Activated naive CD8-positive, alpha-beta T cell treated with anti-CD3 and anti-CD28 coated beads, Interleukin-2, amount 10 ng/mL, durations not matched to agents 7 days and 5 days (primary cell): Measurements from ENCODE around the gene SH3BP5L. TPM values are rescaled to one million over a fixed set of nuclear protein-coding genes. Genes with fewer than 3 reads are reported as not detected.
"Not testable (repeated sequence)": the region's sequence is repeated elsewhere in the genome, so short reads cannot be mapped to it uniquely, and the experiment has no call there.

Source experiments
- ATAC-seq: fragments of 150-1000 bp; cut with Tn5 transposase; one replicate; pipeline ENCODE4 v1.10.0; 2021; ENCODE audit warnings: low read depth, moderate library complexity
- POLR2A ChIA-PET: fragments of 350-600 bp; sonication (Branson Sonifier 250); formaldehyde crosslinking; loops from one replicate; lab custom pipeline; 2021; ENCODE audit warnings: antibody characterized with exemption; lab: Charles Lee
- DNase-seq: peaks from one replicate; pipeline ENCODE4 v3.0.0; 2021
- H3K27ac Mint-ChIP-seq: one replicate; pipeline ENCODE4 v1.8.0; 2022; ENCODE audit warnings: mild to moderate bottlenecking, mixed read lengths
- H3K27me3 Mint-ChIP-seq: one replicate; pipeline ENCODE4 v1.8.0; 2022; ENCODE audit warnings: mild to moderate bottlenecking, moderate library complexity, mixed read lengths
- H3K36me3 Mint-ChIP-seq: one replicate; pipeline ENCODE4 v1.8.0; 2021; ENCODE audit warnings: mild to moderate bottlenecking, mixed read lengths
- H3K4me1 Mint-ChIP-seq: one replicate; pipeline ENCODE4 v1.8.0; 2021; ENCODE audit warnings: mixed read lengths
- H3K4me3 Mint-ChIP-seq: one replicate; pipeline ENCODE4 v1.8.0; 2022; ENCODE audit warnings: mild to moderate bottlenecking, moderate library complexity, mixed read lengths
- H3K9me3 Mint-ChIP-seq: one replicate; pipeline ENCODE4 v1.8.0; 2021; ENCODE audit warnings: mixed read lengths
- total RNA-seq, 2 experiments: library from RNA; stranded (reverse); gene quantifications; one replicate each; pipeline ENCODE4 v1.2.3, GENCODE V29; 2021

The SH3BP5L gene
- total RNA-seq, 2 experiments from 2014 or later, result 32.8 to 34.7 TPM

- H3K27me3 Mint-ChIP-seq, result peaks cover 2% of the 10 kb centered on the region
- no peak overlapping the region for H3K4me3 Mint-ChIP-seq
- H3K27ac Mint-ChIP-seq, result no peak overlapping the region
- H3K4me1 Mint-ChIP-seq, result peaks cover 18% of the 10 kb centered on the region
- DNase-seq (peak; percentile 2), ATAC-seq (no peak)
- H3K9me3 Mint-ChIP-seq, result no peaks in the 10 kb centered on the region
- POLR2A ChIA-PET, result interaction anchor here (0.7 to 4.8 kb wide), 9 partner anchors 8 to 69 kb away, joined by 3 to 74 read pairs (median 7); partner anchors contain the start of genes PGBD2, SH3BP5L and ZNF692
- no peaks in the 10 kb centered on the region for H3K36me3 Mint-ChIP-seq
Observed at GRCh38 chr1:248837045-248837780, 11.5 kb upstream of the SH3BP5L start.

GRCh38 chr1:248834343-248834940, 8.7 kb upstream of the SH3BP5L start:
- Mint-ChIP-seq H3K4me1 (peaks cover 3% of the 10 kb centered on the region), H3K27ac (no peak overlapping the region)
- POLR2A ChIA-PET, result no interaction called here

DNA sequence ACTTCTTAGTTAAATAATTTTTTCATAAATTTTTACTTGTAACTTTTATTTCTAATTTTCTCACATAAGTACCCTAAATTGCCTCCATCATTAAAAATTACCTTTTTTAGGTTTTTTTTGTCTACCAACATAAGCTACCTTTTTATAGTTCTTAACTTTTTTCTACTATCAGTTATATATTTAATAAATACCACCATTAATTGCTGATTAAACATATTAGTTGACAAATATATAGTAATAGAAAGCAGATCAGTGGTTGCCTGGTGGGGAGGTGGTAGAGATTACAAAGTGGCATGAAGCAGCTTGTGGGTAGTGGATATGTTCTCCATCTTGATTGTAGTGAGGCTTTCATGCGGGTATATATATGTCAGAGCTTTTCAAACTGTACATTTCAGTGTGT, 6.1 kb upstream of the SH3BP5L start:
- DNase-seq (no peak), ATAC-seq (no peak)
- H3K36me3 Mint-ChIP-seq, result no peaks in the 10 kb centered on the region
- peaks cover 2% of the 10 kb centered on the region for H3K27me3 Mint-ChIP-seq
- peaks cover 2% of the 10 kb centered on the region for H3K4me1 Mint-ChIP-seq
- H3K4me3 Mint-ChIP-seq, result no peak overlapping the region
- POLR2A ChIA-PET, result no interaction called here
- no peak overlapping the region for H3K27ac Mint-ChIP-seq
- H3K9me3 Mint-ChIP-seq, result no peaks in the 10 kb centered on the region

More at GRCh38 chr1:248834343-248834940, 8.7 kb upstream of the SH3BP5L start:
- no peaks in the 10 kb centered on the region for H3K36me3 Mint-ChIP-seq
- no peaks in the 10 kb centered on the region for H3K9me3 Mint-ChIP-seq
- no peak for ATAC-seq
- peaks cover 2% of the 10 kb centered on the region for H3K27me3 Mint-ChIP-seq
- DNase-seq, result peak; percentile 10
- no peak overlapping the region for H3K4me3 Mint-ChIP-seq

- H3K27me3 Mint-ChIP-seq, POLR2A ChIA-PET, DNase-seq, H3K4me3 Mint-ChIP-seq, ATAC-seq, H3K36me3 Mint-ChIP-seq, H3K9me3 Mint-ChIP-seq, H3K27ac Mint-ChIP-seq, H3K4me1 Mint-ChIP-seq: not testable (repeated sequence)
Observed at GRCh38 chr1:248830718-248831017, 5.0 kb upstream of the SH3BP5L start.

GRCh38 chr1:248828845-248829244, 3.1 kb upstream of the SH3BP5L start:
- no peak for ATAC-seq
- Mint-ChIP-seq H3K9me3 (no peaks in the 10 kb centered on the region), H3K27me3 (peaks cover 2% of the 10 kb centered on the region), H3K4me1 (peaks cover 17% of the 10 kb centered on the region), H3K36me3 (peaks cover 11% of the 10 kb centered on the region), H3K27ac (no peak overlapping the region), H3K4me3 (no peak overlapping the region)
- POLR2A ChIA-PET, result interaction anchor here (0.8 to 2.1 kb wide), 2 partner anchors 9 to 30 kb away, joined by 5 to 9 read pairs; partner anchors contain the start of genes ZNF672 and ZNF692
- no peak for DNase-seq

DNA sequence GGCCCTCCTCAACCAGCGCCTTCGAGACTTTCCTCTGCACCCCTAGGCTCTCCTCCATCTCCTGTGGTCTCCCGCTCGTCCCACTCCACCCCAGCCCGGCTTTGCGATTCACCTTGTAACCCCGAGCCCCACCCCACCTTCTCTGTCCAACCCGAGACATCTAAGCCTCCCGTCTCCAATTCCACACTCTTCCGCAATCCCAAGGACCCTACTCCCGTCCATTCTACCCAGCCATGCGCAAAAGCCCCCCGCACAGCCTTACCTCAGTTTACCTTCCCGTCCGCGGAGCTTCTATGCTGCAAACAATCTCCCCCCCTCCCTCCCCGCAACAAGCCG, 174 bp downstream of the SH3BP5L start:
- Mint-ChIP-seq H3K9me3 (no peaks in the 10 kb centered on the region), H3K4me3 (peak overlapping the region; percentile 94), H3K27ac (peak overlapping the region; percentile 98), H3K27me3 (no peaks in the 10 kb centered on the region), H3K4me1 (peaks cover 32% of the 10 kb centered on the region), H3K36me3 (peaks cover 17% of the 10 kb centered on the region)
- peak; percentile 6 for ATAC-seq
- DNase-seq, result no peak
- POLR2A ChIA-PET, result interaction anchor here (1.0 to 3.9 kb wide), 7 partner anchors 13 to 85 kb away, joined by 4 to 74 read pairs (median 5); partner anchors contain the start of genes ZNF672 and ZNF692

DNA sequence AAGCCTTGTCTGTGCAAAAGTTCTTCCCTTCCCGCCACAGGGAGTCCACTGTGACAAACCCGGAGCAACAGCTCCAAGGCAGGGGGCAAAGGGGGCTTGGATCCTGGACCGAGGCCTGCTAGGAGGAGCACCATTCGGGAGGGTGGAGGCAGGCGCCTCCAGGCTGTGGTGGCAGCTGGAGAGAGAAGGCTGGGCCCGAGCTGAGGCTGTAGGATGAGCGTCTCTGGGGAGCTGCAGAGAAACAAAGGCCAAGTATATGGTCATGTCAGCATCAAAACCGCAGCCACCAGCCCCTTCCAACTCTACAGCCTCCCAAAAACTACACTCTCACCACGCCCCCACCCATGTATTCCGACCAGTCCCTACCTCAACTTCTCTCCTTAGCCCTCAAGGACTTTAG, 579 bp downstream of the SH3BP5L start:
- POLR2A ChIA-PET, result interaction anchor here (1.0 to 3.9 kb wide), 4 partner anchors 13 to 85 kb away, joined by 4 to 74 read pairs (median 6); partner anchors contain the start of genes ZNF672 and ZNF692
- Mint-ChIP-seq H3K27ac (peak overlapping the region; percentile 98), H3K9me3 (no peaks in the 10 kb centered on the region), H3K36me3 (peaks cover 21% of the 10 kb centered on the region), H3K4me1 (peaks cover 34% of the 10 kb centered on the region), H3K27me3 (no peaks in the 10 kb centered on the region), H3K4me3 (peak overlapping the region; percentile 94)
- peak; percentile 29 for DNase-seq
- no peak for ATAC-seq

DNA sequence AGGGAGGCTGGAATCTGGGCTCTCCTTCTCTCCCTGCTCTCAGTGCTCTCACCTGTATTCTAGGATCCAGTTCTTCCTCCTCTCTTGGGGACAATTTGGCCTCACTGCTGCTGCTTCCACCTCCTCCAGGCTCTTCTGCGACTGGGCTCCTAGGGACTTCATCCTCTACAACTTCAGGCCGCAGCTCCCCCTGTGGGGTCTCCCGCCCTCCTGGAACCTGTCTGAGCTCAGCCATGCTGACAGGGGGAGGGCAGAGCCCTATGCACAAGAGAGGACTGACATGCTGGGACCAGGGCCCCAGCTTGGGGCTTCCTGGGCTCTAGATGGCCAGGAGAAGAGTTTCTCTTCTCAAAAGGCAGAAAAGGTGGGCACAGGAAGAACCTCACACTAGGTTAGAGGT, 1.0 kb downstream of the SH3BP5L start:
- DNase-seq (peak; percentile 19), ATAC-seq (no peak)
- Mint-ChIP-seq H3K4me3 (peak overlapping the region; percentile 94), H3K27me3 (no peaks in the 10 kb centered on the region), H3K27ac (peak overlapping the region; percentile 98), H3K36me3 (peaks cover 24% of the 10 kb centered on the region), H3K4me1 (peaks cover 37% of the 10 kb centered on the region), H3K9me3 (no peaks in the 10 kb centered on the region)
- POLR2A ChIA-PET, result interaction anchor here (1.6 to 3.9 kb wide), 2 partner anchors 14 to 34 kb away, joined by 5 to 74 read pairs; partner anchors contain the start of genes ZNF672 and ZNF692

- H3K27me3 Mint-ChIP-seq, result no peaks in the 10 kb centered on the region
- ATAC-seq (no peak), DNase-seq (peak; percentile 2)
- peak overlapping the region; percentile 98 for H3K27ac Mint-ChIP-seq
- H3K36me3 Mint-ChIP-seq, result peaks cover 24% of the 10 kb centered on the region
- POLR2A ChIA-PET, result interaction anchor here (1.6 to 3.9 kb wide), 2 partner anchors 14 to 35 kb away, joined by 5 to 74 read pairs; partner anchors contain the start of genes ZNF672 and ZNF692
- peaks cover 37% of the 10 kb centered on the region for H3K4me1 Mint-ChIP-seq
- no peaks in the 10 kb centered on the region for H3K9me3 Mint-ChIP-seq
- H3K4me3 Mint-ChIP-seq, result peak overlapping the region; percentile 94
Observed at GRCh38 chr1:248824301-248824700, 1.4 kb downstream of the SH3BP5L start.

DNA sequence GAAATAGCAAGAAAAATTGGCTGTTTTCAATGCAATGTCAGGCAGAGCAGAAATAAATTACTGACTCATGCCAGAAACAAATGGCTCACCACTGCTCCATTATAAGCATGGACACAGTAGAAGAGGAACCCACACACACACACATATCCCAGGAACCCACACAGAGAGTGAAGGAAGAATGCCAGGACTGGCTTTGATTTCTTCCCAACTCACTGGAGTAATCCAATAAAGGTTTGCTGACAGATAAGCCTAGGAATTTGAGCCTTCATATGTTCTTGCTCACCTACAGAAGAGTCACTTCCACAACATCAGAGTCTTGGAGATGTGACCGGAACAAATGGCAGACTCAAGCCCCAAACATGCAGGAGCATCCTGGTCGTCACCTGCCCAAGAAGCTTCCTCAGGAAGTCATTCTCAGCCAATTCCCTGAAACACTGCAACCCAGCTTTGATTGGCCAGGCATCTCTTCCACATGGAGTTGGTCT, 2.2 kb downstream of the SH3BP5L start:
- Mint-ChIP-seq H3K27ac (peak overlapping the region; percentile 15), H3K27me3 (no peaks in the 10 kb centered on the region), H3K9me3 (no peaks in the 10 kb centered on the region), H3K4me1 (peaks cover 44% of the 10 kb centered on the region), H3K36me3 (peaks cover 28% of the 10 kb centered on the region), H3K4me3 (peak overlapping the region; percentile 9)
- ATAC-seq, result no peak
- POLR2A ChIA-PET, result no interaction called here
- no peak for DNase-seq

DNA sequence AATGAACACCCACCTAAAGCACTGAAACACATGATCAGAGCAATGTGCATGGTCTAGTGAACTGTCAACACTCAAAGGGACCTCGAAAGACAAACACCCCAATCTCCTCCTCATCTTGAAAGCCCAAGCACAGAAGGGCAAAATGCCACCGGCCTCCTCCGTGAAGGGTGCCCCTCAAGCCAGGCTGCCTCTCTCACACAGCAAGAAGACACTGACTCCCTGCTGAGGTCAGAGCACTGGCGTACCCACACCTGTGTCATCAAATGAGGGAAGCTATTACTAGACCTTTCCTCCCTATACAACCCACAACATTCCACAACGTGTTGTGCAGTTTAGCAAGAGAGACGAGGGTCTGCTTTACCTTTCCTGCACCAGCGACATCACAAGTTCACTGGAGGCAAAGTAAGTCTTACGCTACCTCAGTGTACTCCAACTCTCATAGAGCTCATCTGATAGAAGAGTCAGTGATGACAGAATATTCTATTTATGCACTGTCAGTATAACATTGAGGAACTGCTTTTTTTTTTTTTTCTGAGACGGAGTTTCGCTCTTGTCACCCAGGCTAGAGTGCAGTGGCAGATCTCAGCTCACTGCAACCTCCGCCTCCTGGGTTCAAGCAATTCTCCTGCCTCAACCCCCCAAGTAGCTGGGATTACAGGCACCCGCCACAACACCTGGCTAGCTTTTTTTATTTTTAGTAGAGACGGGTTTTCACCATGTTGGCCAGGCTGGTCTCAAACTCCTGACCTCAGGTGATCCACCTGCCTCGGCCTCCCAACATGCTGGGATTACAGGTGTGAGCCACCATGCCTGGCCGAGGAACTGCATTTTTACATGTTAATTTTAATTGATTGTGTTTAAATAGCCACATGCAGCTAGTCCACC, 3.3 kb downstream of the SH3BP5L start:
- Mint-ChIP-seq H3K36me3 (peaks cover 28% of the 10 kb centered on the region), H3K4me3 (no peak overlapping the region), H3K27me3 (no peaks in the 10 kb centered on the region), H3K4me1 (peaks cover 49% of the 10 kb centered on the region), H3K9me3 (no peaks in the 10 kb centered on the region), H3K27ac (no peak overlapping the region)
- no peak for DNase-seq
- POLR2A ChIA-PET, result interaction anchor here (0.7 kb wide), 1 partner anchor 1296 kb away, joined by 5 read pairs; no protein-coding TSS in a partner anchor
- ATAC-seq, result no peak

- H3K9me3 Mint-ChIP-seq, result no peaks in the 10 kb centered on the region
- no peak overlapping the region for H3K27ac Mint-ChIP-seq
- DNase-seq (no peak), ATAC-seq (no peak)
- peaks cover 30% of the 10 kb centered on the region for H3K36me3 Mint-ChIP-seq
- H3K4me1 Mint-ChIP-seq, result peaks cover 50% of the 10 kb centered on the region
- H3K4me3 Mint-ChIP-seq, result no peak overlapping the region
- no peaks in the 10 kb centered on the region for H3K27me3 Mint-ChIP-seq
- POLR2A ChIA-PET, result no interaction called here
Observed at GRCh38 chr1:248821641-248822040, 4.1 kb downstream of the SH3BP5L start.

- no peak overlapping the region for H3K27ac Mint-ChIP-seq
Observed at GRCh38 chr1:248821101-248821500, 4.6 kb downstream of the SH3BP5L start.

More at GRCh38 chr1:248821101-248821500, 4.6 kb downstream of the SH3BP5L start:
- DNase-seq (no peak), ATAC-seq (no peak)
- peaks cover 30% of the 10 kb centered on the region for H3K36me3 Mint-ChIP-seq
- no peak overlapping the region for H3K4me3 Mint-ChIP-seq
- peaks cover 54% of the 10 kb centered on the region for H3K4me1 Mint-ChIP-seq
- no peaks in the 10 kb centered on the region for H3K9me3 Mint-ChIP-seq
- no peaks in the 10 kb centered on the region for H3K27me3 Mint-ChIP-seq
- POLR2A ChIA-PET, result no interaction called here
